GM19324 (cell line): ENCODE measurements around the gene ARSB.
"Not testable (repeated sequence)": the region's sequence is repeated elsewhere in the genome, so short reads cannot be mapped to it uniquely, and the experiment has no call there.

Experiments
- ATAC-seq: cut with Tn5 transposase; IDR thresholded peaks from one replicate; pipeline ENCODE4 v1.9.1; 2021; ENCODE audit warnings: mild to moderate bottlenecking, moderate library complexity; ENCODE audit not compliant: unreplicated experiment, low FRiP score

Gene ARSB

DNA sequence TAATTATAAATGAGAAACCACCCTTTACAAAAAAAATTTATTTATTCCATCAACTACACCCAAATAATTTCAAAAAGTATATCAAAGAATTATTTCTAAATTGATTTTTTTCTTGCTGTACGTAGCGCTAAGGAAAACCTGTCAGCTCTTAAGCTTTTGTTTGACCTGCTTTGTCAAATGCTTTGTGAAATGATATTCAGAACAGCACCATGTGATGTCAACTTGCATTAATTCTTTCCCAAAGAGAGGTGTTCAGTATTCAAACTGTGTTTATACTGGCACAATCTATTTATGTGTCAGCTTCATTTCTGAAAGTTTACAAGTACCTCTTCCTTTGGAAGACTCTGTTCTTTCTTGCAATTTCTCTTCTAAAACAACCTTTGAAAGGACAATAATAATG lies 12.0 kb upstream of the ARSB start:
- ATAC-seq, result no peak

DNA sequence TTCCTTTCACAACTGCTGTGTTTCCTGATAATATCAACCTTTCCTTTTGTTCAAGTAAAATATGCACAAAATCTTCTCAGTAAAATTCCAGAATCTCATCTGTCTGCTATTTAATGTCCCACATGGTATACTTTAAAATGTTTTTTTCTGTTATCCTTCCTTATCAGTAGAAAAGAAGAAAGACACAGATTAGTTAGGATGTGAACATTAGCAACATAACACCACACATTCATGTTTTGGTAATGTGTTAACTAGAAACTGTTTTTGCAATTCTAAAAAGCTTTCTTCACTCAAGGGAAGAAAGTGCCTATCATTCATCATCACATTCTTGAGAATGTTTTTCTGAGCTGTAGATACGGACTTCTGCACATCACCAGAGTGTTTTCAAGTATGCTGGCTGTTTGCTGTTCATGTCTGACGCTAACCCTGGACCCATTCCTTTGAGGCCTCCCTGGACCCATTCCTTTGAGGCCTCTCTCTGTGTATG lies 10.5 kb upstream of the ARSB start:
- no peak for ATAC-seq

DNA sequence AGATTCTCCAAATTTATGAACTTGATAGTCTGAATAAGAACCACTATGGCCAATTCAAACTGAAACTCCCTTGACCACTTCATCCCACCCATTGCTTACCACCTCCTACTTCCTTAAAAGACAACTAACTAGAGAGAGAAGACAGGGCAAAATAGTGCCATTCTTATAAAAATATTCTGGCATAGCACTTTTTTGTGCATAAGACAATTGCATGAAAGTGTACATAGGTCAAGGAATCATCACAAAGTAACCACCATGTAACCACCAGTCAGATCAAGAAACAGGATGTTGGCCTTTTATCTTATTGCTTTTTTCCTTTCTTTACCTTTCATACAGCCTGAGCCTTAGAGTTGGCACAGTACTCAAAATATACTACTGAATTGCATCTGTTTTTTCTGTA lies 8.1 kb upstream of the ARSB start:
- ATAC-seq, result no peak

DNA sequence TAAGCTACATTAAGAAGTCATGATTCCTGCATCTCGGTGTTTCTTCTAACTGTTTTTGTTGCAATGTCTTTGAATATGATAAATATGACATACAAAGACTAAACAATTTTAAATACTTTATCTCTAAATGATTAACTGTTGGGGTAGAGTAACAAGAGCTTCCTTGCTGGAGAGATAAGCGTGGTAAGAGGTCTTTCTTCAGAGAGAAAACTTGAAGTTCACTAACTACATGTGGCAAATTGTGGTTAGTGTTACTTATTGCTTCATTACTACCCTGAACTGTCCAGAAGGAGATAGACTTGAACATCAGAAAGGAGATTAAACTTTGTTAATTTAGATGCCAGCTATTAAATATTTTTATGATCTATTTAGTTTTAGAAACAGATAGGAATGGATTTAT lies 7.0 kb upstream of the ARSB start:
- ATAC-seq, result no peak

- ATAC-seq, result no peak
Measured at GRCh38 chr5:78989080-78989479, 4.0 kb upstream of the ARSB start.

DNA sequence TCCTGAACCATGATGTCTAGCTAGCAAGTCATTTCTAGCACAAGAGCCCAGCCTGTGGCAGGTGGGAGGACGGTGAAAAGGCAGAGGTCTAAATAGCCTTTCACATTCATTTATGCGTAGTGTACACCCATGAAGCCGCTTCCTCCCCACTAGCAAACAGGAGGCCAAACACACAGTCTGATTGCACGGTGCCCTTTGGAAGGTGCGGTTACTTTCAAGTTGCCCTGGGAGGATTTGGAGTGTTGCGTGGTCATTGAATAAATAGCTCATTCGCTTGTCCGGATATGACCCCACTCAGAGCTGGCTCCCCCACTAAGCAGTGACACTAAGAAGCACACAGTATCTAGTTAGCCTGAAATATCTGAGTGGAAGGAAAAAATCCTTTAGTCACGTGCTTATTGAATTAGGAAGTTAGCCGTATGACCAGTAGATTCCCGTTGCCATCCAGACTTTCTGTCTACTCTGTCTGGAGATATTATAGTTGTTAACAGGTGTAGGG lies 664 bp upstream of the ARSB start:
- ATAC-seq, result peak; percentile 36

GRCh38 chr5:78984439-78985115 lies 533 bp downstream of the ARSB start:
- ATAC-seq, result peak; percentile 71

- ATAC-seq, result no peak
Measured at GRCh38 chr5:78983601-78984438, 1.3 kb downstream of the ARSB start.

DNA sequence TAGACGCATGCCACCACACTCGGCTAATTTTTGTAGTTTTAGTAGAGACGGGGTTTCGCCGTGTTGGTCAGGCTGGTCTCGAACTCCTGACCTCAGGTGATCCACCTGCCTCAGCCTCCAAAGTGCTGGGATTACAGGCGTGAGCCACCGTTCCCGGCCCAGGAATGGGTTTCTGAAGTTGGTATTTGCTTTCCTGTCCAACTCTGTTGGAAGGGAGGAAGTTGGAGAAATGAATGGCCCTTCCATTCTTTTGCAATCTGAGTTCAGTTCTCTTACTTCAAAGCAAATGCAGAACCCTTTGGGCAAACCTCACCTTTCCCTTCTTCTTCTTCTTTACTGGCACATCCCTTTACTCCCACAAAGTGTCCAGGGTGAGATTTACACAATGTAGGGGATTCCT lies 1.9 kb downstream of the ARSB start:
- ATAC-seq, result not testable (repeated sequence)

GRCh38 chr5:78979909-78980308 lies 5.2 kb downstream of the ARSB start:
- ATAC-seq, result no peak

GRCh38 chr5:78979117-78979742 lies 5.9 kb downstream of the ARSB start:
- no peak for ATAC-seq

- no peak for ATAC-seq
Measured at GRCh38 chr5:78975035-78975434, 10.1 kb downstream of the ARSB start.

DNA sequence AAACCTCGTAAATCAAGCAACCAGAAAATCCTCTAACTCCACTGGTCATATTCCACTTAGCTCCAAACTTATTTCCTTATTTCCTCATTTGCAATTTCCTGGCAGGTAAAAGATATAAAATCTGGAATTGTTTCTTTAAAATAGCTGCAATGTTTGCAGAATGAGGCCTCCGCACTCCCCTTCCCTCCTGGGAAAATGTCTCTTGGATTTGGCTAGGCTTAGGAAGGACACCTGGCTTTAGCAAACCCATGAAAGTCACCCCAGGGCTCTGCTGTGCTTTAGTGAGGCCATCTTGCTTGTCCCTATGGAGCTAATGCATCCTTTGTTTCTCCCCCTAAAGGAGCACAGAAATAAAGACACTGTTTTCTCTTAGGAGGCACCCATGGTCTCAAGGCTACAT lies 10.5 kb downstream of the ARSB start:
- no peak for ATAC-seq

- no peak for ATAC-seq
Measured at GRCh38 chr5:78974011-78974410, 11.1 kb downstream of the ARSB start.

- ATAC-seq, result no peak
Measured at GRCh38 chr5:78972654-78973428, 12.3 kb downstream of the ARSB start.

DNA sequence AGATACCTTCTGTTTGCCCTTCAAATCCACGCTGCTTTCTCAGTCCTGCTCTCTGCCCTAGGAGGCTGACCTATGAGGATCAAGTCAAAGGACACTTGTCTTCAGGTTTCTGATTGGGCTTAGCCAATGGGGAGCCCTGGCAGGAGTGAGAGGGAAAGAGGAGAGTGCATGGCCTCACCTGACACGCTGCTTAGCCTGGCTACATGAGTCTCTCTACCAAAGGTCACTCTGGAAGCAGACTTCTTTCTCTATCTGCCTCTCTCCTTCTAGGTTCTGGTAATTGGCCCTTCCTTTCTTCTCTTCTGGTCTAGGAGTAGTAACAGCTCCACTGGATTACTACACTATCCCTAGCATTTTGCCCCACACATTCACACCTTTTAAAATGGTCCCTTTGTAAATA lies 13.1 kb downstream of the ARSB start:
- ATAC-seq, result no peak

DNA sequence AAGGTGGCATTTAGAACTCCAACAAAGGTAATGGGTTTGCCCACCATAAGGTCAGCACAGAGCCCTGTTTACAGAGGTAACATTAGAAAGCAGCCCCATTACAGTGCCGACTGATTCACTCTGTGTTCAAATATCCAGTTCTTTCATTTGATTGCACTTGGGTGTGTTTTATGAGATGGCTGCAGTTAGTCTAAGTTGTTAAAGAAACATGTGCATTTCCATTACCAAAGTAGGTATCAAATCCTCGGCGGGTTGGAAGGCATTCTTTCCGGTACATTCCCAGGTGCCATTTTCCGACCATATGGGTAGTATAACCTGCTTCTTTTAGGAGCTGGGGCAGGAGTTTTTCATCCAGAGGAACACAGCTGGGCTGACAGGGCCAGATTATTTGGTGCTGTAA lies 16.3 kb downstream of the ARSB start:
- no peak for ATAC-seq

DNA sequence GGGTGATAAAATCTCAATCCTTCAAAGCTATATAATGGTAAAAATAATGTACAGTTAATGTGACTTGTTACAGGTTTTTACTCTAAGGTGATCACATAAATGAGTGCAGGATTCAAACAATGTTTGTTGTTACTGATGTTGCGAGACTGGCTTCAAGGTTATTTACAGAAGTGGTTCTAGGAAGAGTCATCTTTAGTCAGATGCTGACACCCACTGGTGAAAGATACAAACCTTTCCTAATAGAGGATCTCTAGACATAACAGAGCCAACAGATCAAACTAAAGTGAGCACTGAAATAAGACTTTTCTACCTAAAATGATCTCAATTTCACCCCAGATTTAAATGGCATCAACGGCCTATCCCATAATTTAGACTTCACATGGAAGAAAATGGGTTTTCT lies 20.2 kb downstream of the ARSB start:
- ATAC-seq, result no peak

- no peak for ATAC-seq
Measured at GRCh38 chr5:78961743-78962142, 23.4 kb downstream of the ARSB start.

GRCh38 chr5:78959767-78960166 lies 25.3 kb downstream of the ARSB start:
- ATAC-seq, result no peak
